ENCODE data around the gene ZNF350. TPM values are rescaled to one million over a fixed set of nuclear protein-coding genes. Genes with fewer than 3 reads are reported as not detected.

Gene ZNF350
- total and polyA plus RNA-seq, 2 of the 13 experiments (the other 11 are each of a cell fraction or from before 2014, with no cell fraction given), result 3.7 to 6.9 TPM

DNA sequence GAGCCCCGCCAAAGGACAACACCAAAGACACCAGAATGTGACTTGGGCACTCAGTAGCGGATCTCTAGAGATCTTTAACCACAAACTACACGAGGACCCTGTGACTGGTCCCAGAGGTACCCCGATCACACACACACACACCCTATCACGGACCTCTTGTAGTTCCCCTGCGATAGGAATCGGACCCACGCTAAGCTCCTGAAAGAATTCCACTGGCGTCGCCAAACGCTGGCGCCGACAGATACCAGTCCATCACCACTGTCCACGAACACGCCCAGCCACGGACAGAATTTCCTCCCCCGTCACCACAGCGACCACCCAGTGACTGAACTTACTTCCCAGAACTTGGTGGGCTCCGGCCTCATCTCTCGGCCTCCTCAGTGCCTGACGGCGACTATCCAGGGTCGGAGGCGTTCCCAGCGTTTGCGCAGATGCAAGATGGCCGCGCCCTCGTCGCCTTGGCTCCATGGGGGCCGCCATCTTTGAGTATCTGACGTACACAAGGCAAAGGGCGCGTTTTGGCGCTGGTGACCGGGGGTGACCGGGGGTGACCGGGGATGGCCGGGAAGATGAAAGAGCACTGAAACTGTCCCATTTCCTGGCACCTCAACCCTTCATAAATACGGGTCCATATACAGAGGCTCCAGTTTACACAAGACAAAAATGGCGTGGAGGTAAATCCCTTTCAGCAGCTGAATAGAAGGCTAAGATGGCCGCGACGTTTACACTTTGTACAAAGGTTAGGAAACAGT is 21.3 kb upstream of the ZNF350 start, which contains the start of gene ZNF615 (continued):
- TF ChIP-seq, protein P1, sequence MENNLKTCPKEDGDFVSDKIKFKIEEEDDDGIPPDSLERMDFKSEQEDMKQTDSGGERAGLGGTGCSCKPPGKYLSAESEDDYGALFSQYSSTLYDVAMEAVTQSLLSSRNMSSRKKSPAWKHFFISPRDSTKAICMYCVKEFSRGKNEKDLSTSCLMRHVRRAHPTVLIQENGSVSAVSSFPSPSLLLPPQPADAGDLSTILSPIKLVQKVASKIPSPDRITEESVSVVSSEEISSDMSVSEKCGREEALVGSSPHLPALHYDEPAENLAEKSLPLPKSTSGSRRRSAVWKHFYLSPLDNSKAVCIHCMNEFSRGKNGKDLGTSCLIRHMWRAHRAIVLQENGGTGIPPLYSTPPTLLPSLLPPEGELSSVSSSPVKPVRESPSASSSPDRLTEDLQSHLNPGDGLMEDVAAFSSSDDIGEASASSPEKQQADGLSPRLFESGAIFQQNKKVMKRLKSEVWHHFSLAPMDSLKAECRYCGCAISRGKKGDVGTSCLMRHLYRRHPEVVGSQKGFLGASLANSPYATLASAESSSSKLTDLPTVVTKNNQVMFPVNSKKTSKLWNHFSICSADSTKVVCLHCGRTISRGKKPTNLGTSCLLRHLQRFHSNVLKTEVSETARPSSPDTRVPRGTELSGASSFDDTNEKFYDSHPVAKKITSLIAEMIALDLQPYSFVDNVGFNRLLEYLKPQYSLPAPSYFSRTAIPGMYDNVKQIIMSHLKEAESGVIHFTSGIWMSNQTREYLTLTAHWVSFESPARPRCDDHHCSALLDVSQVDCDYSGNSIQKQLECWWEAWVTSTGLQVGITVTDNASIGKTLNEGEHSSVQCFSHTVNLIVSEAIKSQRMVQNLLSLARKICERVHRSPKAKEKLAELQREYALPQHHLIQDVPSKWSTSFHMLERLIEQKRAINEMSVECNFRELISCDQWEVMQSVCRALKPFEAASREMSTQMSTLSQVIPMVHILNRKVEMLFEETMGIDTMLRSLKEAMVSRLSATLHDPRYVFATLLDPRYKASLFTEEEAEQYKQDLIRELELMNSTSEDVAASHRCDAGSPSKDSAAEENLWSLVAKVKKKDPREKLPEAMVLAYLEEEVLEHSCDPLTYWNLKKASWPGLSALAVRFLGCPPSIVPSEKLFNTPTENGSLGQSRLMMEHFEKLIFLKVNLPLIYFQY (CRISPR knock-in tag; IDR thresholded peaks at IDR 0.05; ENCODE audit: borderline replicate concordance), result peak; percentile 39; the same call in 1 of the 2 replicates
- TF ChIP-seq TAF1 (CRISPR knock-in tag; IDR thresholded peaks at IDR 0.05), result peak; percentile 54; the same call in 1 of the 2 replicates
- TF ChIP-seq, protein P2, sequence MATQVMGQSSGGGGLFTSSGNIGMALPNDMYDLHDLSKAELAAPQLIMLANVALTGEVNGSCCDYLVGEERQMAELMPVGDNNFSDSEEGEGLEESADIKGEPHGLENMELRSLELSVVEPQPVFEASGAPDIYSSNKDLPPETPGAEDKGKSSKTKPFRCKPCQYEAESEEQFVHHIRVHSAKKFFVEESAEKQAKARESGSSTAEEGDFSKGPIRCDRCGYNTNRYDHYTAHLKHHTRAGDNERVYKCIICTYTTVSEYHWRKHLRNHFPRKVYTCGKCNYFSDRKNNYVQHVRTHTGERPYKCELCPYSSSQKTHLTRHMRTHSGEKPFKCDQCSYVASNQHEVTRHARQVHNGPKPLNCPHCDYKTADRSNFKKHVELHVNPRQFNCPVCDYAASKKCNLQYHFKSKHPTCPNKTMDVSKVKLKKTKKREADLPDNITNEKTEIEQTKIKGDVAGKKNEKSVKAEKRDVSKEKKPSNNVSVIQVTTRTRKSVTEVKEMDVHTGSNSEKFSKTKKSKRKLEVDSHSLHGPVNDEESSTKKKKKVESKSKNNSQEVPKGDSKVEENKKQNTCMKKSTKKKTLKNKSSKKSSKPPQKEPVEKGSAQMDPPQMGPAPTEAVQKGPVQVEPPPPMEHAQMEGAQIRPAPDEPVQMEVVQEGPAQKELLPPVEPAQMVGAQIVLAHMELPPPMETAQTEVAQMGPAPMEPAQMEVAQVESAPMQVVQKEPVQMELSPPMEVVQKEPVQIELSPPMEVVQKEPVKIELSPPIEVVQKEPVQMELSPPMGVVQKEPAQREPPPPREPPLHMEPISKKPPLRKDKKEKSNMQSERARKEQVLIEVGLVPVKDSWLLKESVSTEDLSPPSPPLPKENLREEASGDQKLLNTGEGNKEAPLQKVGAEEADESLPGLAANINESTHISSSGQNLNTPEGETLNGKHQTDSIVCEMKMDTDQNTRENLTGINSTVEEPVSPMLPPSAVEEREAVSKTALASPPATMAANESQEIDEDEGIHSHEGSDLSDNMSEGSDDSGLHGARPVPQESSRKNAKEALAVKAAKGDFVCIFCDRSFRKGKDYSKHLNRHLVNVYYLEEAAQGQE (IDR thresholded peaks at IDR 0.05; ENCODE audit: borderline replicate concordance in 1 of 2, low read depth in 1 of 2, low read length in 2 of 2), result no peak
- TF ChIP-seq IRX3 (CRISPR knock-in tag; IDR thresholded peaks at IDR 0.05; ENCODE audit: borderline replicate concordance, low read depth), result no peak
- TF ChIP-seq, protein P3, sequence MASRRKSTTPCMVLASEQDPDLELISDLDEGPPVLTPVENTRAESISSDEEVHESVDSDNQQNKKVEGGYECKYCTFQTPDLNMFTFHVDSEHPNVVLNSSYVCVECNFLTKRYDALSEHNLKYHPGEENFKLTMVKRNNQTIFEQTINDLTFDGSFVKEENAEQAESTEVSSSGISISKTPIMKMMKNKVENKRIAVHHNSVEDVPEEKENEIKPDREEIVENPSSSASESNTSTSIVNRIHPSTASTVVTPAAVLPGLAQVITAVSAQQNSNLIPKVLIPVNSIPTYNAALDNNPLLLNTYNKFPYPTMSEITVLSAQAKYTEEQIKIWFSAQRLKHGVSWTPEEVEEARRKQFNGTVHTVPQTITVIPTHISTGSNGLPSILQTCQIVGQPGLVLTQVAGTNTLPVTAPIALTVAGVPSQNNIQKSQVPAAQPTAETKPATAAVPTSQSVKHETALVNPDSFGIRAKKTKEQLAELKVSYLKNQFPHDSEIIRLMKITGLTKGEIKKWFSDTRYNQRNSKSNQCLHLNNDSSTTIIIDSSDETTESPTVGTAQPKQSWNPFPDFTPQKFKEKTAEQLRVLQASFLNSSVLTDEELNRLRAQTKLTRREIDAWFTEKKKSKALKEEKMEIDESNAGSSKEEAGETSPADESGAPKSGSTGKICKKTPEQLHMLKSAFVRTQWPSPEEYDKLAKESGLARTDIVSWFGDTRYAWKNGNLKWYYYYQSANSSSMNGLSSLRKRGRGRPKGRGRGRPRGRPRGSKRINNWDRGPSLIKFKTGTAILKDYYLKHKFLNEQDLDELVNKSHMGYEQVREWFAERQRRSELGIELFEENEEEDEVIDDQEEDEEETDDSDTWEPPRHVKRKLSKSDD (CRISPR knock-in tag; IDR thresholded peaks at IDR 0.05; ENCODE audit: low read depth), result peak; percentile 65; the same call in 1 of the 2 replicates
- TF ChIP-seq, protein P4, sequence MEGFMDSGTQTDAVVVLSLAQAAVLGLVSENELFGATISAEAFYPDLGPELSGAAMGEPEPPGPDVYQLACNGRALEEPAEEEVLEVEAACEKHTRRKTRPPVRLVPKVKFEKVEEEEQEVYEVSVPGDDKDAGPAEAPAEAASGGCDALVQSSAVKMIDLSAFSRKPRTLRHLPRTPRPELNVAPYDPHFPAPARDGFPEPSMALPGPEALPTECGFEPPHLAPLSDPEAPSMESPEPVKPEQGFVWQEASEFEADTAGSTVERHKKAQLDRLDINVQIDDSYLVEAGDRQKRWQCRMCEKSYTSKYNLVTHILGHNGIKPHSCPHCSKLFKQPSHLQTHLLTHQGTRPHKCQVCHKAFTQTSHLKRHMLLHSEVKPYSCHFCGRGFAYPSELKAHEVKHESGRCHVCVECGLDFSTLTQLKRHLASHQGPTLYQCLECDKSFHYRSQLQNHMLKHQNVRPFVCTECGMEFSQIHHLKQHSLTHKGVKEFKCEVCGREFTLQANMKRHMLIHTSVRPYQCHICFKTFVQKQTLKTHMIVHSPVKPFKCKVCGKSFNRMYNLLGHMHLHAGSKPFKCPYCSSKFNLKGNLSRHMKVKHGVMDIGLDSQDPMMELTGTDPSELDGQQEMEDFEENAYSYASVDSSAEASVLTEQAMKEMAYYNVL (CRISPR knock-in tag; IDR thresholded peaks at IDR 0.05; ENCODE audit: borderline replicate concordance), result peak; percentile 54; the same call in 1 of the 2 replicates
- 0 out of 2 replicates have a peak, but pooled peaks have one; percentile 24 for TF ChIP-seq FOXA3 (CRISPR knock-in tag; IDR thresholded peaks at IDR 0.05)
- TF ChIP-seq ZNF563 (CRISPR knock-in tag; IDR thresholded peaks at IDR 0.05), result no peak
- no peak for TF ChIP-seq RARG (CRISPR knock-in tag; IDR thresholded peaks at IDR 0.05; ENCODE audit: low read depth)
- TF ChIP-seq ZNF569 (CRISPR knock-in tag; IDR thresholded peaks at IDR 0.05; ENCODE audit: borderline replicate concordance), result no peak
- TF ChIP-seq ZNF235 (CRISPR knock-in tag; IDR thresholded peaks at IDR 0.05; ENCODE audit: borderline replicate concordance), result 0 out of 2 replicates have a peak, but pooled peaks have one; percentile 46
- no peak for TF ChIP-seq KLF11 (CRISPR knock-in tag; IDR thresholded peaks at IDR 0.05)
- TF ChIP-seq REXO4 (CRISPR knock-in tag; IDR thresholded peaks at IDR 0.05; ENCODE audit: borderline replicate concordance), result no peak
- TF ChIP-seq ZNF782 (CRISPR knock-in tag; IDR thresholded peaks at IDR 0.05; ENCODE audit: borderline replicate concordance), result no peak
- no peak for TF ChIP-seq CHD2 (IDR thresholded peaks at IDR 0.05; ENCODE audit: low read depth, low read length)

Measured in HepG2 (cell line).